ENCODE data around the gene KCNIP1.

Gene KCNIP1

GRCh38 chr5:170651604-170652277 is 147.9 kb downstream of the KCNIP1 start:
- no peak for DNase-seq

DNA sequence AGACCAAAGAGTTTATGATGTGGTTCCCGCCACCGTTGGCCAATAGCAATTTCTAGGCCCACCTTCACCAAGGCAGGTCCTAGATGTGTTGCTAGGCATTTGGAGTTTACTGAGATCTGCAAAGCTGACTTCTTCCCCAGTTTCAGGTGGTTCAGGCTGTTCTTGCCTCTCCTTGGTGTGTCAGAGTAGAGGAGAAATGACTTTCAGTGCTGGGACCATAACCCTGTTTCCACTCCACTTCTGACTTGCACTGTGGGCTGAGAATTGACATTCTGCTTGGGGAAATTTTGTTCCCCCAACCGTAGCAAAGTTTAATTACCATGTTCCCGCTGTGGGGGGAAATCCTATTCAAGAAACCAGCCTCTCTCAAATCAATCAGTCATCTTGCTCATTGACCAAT is 151.7 kb downstream of the KCNIP1 start:
- no peak for DNase-seq

- no peak for DNase-seq
Measured at GRCh38 chr5:170655920-170656319, 152.1 kb downstream of the KCNIP1 start.

DNA sequence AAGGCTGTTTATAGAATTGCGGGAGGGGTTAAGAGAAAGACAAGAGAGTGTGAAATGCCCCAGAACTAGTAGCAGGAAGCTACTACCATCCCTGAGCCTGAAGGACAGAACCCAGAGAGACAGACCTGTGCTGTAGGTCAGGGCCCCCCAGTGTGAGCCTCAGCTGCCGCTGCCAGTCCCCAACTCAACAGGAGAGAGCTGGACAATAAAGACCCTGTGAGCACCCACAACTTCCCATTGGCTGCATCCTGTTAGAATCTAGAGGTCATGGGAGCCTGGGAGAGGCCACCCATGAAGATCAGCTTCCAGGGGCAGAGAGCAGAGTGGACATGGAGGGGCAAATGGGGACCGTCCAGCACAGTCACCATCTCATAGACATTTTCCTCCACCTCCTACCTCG is 152.5 kb downstream of the KCNIP1 start:
- no peak for DNase-seq

- no peak for DNase-seq
Measured at GRCh38 chr5:170660531-170660930, 156.7 kb downstream of the KCNIP1 start.

- DNase-seq, result no peak
Measured at GRCh38 chr5:170662966-170663365, 159.1 kb downstream of the KCNIP1 start.

DNA sequence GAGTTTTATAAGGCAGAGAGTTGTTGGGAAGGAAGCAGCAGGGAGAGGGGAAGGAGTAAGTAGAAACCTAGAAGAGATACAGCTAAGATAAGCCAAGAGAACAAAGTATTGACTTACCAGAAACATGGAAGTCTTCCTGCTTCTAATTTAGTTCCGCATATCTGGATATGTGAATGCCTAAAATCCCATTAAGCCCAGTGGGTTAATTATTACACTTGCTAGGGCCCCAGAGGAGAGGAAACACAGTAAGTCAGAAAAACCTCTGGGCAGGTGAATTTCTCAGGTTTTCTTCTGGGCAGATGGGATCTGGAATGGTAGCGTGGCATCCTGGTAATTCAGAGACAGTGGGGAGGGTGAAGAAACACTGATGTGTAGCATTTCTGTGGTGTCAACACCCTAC is 175.0 kb downstream of the KCNIP1 start:
- no peak for DNase-seq

GRCh38 chr5:170681013-170681433 is 177.2 kb downstream of the KCNIP1 start:
- DNase-seq, result no peak

DNA sequence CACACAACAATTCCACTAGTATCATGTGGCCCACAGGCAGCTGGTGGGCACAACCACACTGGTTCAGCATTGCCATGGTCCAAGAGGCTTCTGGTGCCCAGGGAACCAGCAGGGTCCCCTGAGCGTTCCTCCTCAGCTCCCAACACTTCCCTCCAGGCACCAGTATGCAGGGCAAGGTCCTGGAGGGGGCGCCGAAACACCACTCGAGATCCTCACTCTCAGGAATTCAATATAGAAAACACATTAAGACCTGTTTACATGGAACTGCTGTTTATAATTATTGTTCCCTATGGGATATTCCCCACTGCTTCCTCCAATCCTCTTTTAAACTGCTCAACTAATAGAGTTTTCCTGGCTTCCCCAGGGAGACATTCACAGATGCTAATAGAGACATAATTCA is 187.8 kb downstream of the KCNIP1 start:
- no peak for DNase-seq

DNA sequence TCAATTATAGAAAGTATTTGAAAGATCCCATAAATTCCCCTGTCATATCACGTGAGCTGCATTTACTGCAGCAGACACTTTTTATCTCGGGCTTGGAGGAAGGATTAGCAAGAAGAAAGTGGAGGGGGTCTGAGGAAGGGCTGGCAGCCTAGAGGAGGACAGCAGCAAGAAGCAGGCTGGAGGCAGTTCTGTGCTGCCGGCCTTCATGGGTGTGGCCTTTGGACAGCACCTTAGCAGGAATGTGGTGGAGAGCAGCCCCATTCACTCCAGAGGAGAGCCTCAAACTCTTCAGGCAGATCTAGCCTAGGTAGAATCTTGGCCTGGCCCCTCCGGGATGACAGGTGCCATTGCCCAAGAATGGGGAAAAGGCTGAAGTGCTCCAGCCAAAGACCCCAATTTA is 189.9 kb downstream of the KCNIP1 start:
- DNase-seq, result no peak

- no peak for DNase-seq
Measured at GRCh38 chr5:170694911-170695310, 191.1 kb downstream of the KCNIP1 start.

DNA sequence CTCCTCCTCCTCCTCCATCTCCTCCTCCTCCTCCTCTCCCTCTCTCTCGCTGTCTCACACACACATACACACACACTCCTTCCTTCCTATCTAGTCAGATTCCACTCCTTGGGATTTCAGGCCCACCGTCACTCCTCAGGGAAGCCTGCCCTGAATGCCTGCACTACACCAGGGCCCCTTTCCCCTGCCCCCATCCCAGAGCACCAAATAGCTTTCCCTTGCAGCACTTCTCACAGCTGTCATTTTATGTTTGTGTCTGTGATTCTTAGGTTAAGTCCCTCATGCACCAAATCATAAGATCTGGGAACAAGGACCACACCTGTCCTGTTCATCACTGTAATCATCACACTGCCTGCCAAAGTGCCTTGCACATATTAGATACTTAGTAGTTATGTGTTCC is 193.2 kb downstream of the KCNIP1 start:
- no peak for DNase-seq

GRCh38 chr5:170700503-170700902 is 196.7 kb downstream of the KCNIP1 start:
- no peak for DNase-seq

GRCh38 chr5:170701334-170701733 is 197.5 kb downstream of the KCNIP1 start:
- DNase-seq, result no peak

GRCh38 chr5:170704417-170705192 is 200.8 kb downstream of the KCNIP1 start:
- DNase-seq, result no peak

GRCh38 chr5:170709640-170710039 is 205.8 kb downstream of the KCNIP1 start:
- DNase-seq, result no peak

DNA sequence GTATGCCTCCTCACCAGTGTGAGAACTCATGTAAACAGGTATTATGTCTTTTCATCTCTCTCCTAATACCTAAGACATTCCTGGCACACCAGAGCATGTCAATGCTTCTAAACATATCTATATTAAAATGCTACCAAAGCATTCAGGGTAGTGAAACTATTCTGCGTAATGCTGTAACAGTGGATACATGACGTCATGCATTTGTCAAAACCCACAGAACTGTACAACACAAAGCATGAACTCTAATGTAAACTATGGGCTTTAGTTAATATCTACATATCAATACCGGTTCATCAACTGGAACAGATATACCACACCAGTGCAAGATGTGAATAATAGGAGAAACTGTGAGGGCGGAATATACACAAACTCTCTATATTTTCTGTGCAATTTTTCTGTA is 207.5 kb downstream of the KCNIP1 start:
- no peak for DNase-seq

- no peak for DNase-seq
Measured at GRCh38 chr5:170715141-170715540, 211.3 kb downstream of the KCNIP1 start.

GRCh38 chr5:170716396-170716795 is 212.6 kb downstream of the KCNIP1 start:
- no peak for DNase-seq

- no peak for DNase-seq
Measured at GRCh38 chr5:170719551-170719950, 215.7 kb downstream of the KCNIP1 start.

GRCh38 chr5:170720179-170720578 is 216.4 kb downstream of the KCNIP1 start:
- DNase-seq, result no peak

- DNase-seq, result no peak
Measured at GRCh38 chr5:170720984-170721383, 217.2 kb downstream of the KCNIP1 start.

GRCh38 chr5:170721681-170722080 is 217.9 kb downstream of the KCNIP1 start:
- DNase-seq, result no peak

GRCh38 chr5:170722316-170722715 is 218.5 kb downstream of the KCNIP1 start:
- no peak for DNase-seq

DNA sequence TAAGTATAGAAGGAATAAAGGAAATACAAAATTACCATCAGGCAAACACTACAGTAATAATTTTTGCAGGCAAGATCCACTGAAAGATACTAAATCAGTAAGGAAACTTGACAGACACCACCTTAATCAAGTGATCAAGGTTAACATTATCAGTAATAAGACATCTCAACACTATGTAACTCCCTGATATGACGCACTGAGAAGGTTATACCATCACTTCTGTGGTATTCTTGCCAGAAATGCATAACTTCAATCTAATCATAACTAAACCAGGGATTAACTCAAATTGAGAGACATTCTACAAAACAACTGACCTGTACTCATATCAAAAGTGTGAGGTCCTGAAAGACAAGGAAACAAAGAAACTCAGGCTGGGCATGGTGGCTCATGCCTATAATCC is 227.2 kb downstream of the KCNIP1 start:
- DNase-seq, result no peak

Measured in DMS79 treated with DMSO at 0.1 percent for 48 hours (cell line).